Stimulated activated CD4-positive, alpha-beta T cell treated with anti-CD3 and anti-CD28 coated beads, TNF-alpha, amount 100 ng/mL, for 4 hours (primary cell): ENCODE results near the gene NLGN1.

ENCODE experiments used
- DNase-seq, 3 experiments: peaks; one replicate each; pipeline ENCODE4 v3.0.0-alpha.2; 2020; ENCODE audit warnings: low read depth in 3 of 3

The NLGN1 gene

DNA sequence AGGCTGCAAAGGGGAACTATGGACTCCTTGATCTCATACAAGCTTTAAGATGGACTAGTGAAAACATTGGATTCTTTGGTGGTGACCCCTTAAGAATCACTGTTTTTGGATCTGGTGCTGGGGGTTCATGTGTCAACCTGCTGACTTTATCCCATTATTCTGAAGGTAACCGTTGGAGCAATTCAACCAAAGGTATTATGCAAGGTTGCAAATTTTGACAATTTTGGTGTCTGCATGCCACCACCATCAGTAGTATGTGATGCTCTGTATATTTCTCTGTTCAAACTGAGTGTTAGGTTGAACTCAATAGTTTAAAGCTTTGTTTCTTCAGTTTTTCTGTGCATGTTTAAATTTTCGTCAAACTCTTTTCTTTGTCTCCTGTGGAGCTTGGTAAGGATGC is 877.8 kb downstream of the NLGN1 start:
- no peak for DNase-seq

DNA sequence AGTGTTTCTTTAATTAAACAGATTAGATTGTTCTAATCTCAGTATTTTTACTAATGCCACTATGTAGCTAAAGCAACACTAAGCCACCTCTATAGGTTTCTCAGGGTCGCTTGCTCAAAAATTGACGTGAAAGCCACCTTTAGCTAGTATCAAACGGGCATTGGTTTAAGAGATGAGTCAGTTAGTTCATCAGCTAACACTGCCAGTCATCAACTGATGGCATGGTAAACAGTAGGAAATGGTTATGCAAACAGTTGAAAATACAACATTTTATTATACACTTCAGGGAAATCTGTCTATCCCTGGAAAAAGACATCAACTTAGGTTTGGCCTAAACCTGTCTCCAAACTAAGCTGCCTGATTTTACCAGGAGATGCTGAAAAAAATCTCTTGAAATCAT is 879.3 kb downstream of the NLGN1 start:
- DNase-seq = no peak

DNA sequence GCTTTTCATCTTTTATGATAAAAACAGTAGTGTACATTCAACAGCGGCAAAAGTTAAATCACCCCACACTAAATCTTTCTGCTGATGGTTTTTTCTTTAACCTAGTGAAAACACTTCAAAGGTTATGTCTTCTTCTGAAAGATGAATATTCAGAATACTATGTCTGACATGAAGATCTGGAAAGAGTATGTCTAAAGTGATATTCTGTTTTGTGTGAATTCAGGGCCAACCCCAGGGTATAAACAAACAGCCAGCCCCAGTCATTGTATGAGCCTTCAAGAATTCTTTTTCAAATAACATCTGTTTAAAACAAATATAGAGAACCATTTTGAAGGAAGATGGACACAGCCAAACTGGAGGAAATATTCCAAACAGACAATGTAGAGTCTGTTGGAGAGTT is 880.5 kb downstream of the NLGN1 start:
- DNase-seq = no peak

DNA sequence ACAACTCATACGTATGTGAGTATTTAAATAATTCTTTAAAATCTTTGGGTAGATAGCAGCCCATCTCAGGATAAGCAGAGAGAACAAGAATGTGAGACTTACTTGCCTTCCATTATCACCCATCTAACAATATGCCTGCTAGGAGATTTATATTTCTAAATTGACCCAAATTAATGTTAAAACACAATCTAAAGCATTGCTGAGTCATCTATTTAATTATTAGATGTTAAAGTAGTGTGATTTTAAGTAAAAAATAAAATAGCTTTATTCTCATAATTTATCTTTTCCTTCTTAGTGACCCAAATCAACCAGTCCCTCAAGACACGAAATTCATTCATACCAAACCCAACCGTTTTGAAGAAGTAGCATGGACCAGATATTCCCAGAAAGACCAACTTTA is 882.6 kb downstream of the NLGN1 start:
- DNase-seq = no peak

DNA sequence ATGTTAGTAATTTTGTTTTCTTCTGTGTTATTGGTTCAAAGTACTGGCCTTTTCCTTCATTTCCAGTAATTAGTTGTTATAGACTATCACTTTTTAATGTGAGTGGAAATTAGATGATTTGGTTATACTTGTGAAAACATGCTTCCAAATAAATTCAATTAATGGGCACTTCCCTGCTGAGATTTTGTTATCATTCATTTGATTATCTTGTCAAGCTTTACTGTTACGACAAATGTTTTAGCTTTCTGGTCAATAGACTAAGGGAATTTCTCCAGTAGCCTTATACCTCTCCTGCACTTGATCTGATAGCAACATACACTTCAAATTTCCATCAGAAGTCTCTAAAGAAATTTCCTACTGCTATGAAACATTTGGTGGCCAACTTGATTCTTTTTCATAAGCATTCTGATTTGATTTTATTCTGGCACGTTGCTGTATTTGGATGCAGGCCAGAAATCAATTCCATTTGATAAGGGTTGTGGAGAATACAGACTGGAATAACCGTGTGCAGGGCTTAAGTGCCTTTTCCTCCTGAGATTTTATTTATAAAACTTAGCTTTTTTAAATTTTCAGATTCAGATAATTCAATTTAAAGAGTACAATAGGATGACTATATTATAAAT is 887.8 kb downstream of the NLGN1 start:
- no peak for DNase-seq

DNA sequence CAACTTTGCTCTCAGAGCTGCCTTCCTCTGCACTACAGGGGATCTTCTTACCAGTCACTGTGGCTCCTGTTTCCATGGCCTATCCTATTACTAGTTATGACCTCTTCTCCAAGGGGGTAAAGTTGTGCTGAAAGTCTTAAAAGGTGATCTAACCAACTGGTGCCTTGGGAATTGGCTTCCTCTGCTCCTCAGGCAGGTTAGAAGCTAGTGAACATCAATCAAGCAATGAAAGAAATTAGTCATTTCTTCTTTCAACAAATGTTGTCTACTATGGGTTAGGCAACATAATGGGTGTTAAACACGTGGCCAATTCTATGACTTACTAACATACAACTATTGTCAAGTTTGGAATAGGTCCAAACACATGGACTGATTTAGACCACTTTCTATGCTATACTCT is 890.2 kb downstream of the NLGN1 start:
- no peak for DNase-seq

DNA sequence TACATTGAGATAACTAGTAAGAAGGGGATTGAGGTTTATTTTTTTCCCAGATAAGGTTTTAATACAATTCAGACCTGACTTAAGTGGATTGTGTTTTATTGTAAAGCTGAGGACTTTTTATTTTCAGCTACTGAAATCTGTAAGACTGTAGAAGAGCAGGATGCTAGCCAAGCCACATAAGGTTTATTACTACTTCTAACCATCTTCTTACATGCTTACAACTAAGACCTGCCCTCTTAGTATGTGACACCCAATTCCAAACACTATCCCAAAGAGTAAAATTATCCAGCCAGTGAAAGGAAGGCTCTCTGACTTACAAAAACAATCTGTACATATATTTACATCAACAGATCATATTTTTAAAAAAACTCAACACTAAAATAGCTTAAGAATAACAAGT is 897.1 kb downstream of the NLGN1 start:
- no peak for DNase-seq

DNA sequence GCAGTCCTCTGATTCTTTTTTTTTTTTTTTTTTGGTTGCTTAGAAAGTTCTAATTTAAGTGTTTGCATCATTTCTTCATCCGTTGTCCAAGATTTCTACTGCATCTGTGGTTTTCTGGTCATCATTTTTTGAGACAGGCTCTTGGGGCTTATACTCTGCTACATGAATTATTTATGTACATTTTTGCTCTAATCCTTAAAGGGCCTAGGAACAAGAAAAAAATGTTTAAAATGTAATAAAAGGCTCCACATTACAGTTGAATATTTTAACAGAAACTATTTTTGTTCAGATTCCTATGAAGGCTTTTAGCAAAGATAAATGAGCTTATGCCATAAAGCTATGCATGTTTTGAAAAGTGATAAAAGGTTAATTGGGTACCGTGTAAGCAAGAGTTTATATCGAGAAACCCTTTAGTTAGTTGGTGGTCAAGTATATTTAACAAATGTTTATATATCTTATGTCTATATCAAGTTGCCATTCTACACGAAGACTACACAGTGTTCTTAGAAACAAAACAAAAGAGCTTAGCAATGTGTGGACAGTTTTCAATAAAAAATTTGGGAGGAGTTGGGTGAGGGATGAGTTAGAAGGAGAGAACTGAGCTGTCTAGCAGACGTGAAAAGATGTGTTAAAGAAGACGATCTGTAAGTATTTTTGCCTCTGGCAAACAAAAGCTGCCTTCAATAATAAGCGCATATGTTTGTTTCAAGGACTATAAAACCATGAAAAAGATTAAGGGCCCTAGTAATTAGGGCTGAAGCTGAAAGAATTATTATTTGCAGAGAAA is 898.0 kb downstream of the NLGN1 start:
- no peak for DNase-seq

DNA sequence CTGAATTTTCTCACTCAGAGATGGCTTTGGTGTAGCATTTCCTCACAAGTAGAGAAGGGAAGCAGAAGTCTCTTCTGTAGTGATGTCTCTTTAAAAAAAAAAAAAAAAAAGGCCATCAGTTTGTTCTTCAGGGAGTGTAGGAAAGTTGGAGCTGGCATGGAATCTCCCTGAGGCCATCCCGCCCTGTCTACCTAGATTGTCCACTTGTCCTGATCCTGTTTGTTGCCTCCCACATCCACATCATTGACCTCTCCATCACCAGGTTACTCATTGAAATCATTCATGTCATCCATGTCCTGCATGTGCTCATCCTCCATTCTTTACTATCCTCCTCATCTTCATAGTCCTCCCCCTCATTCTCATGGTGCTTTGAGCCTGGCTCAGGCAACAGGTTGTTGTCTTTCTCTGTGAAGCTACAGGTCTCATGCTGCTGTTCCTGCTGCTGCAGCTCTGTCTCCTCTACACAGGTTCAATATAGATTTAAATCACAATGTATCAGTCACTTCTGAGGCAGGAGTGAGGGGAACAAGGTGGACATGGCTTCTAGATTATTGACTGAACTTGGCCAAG is 905.3 kb downstream of the NLGN1 start:
- no peak for DNase-seq

DNA sequence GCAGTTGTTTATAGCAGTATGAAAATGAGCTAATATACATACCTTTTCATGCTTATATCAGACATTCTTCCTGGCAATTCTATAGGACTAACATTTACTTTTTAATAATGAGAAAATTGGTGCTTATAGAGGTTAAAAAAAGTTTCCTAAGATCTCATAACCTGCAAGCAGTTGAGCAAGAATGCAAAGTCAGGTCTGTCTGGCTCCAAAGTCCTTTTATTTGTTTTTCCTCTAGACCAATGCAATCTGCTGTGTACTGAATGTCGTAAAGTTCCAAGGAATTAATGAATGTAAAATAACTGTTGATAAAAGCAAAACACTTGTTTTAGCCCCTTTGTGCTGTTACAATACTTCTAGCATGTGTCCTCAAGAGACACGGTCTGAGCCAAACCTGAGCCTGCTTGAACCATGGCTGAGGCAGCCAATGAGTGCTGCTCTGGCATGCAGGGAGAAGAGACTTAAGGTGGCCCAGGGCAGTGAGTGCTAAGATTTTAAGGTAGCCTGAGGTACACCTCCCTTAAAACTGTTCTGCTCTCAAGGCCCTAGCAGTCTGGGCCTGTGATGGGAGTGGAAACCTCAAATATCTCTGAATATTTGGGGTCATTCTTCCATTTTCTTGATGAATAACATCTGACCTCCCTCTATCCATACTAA is 906.5 kb downstream of the NLGN1 start:
- DNase-seq = no peak

DNA sequence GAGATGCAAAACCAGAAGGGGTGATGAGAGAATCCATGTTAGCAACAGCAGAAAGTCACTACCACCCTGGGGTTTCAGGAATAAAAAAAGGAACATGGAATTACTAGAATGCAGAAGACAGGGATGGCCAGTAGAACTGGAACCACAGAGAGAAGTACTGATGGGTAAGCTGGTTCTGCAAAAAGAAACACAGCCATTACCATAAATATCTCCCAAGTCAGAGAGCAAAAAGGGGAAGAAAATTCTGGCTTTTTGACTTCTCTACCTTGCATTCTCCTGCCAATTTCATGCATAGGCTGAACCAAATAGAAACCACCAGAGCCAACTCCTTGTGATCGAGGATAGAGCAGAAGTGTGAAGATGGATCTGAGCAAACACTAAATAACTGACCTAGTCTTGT is 911.2 kb downstream of the NLGN1 start:
- DNase-seq = no peak

DNA sequence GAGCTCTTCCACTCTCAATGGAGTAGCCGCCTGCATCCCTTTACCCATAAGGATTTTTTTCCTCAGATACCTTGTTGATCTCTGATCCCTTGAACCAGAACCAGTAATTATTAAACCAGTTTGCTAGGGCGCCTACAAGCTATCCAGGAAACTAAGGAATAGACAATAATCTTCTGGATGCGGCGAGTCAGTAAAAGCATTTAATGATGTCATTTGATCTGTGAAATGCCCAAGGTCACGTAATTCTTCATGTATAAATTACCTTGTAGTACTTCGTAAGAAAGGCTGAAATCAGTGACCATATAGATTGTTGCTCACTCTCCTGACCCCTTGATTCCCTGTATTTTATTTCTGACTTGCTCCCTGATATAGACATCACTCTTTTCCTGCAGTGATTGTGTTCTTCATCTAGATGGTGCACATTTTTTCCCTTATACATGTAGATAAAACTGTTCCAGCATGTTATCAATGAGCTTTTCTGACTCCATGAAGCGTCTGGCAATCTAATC is 913.0 kb downstream of the NLGN1 start:
- DNase-seq = no peak

DNA sequence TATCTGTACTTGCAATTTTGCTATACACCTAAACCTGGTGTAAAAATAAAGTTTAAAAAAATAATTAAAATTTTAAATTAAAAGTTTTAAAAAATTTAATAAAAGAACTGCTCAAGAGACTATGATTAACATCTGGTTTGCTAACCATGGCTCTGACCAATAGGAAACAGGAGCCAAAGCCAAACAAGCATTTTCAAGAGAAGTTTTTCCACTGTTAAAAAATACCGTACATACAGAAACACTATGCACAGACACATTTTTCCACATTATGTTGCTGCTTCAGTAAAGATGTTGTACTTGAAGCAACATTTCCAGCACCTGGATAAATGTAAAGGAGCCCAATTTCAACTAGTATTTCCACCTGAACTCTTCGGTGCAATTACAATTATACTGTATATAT is 917.7 kb downstream of the NLGN1 start:
- no peak for DNase-seq

DNA sequence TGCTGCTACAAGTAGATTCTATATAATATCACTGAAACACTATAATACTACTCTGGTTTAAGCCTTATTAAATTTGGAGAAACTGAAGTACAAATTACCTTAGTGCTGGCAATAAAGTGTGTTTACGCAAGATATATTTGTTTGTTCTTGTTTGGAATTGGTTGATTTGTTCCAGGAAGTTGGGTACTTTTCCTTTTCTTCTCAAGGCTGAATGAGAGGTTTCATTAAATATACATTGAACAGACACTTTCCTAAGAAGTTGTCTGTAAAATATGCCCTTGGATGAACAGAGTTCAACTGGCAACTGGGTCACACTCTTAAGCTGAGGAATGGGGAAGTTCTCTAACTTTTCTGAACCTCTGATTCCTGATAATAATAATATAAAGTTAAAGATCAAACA is 919.5 kb downstream of the NLGN1 start:
- no peak for DNase-seq

DNA sequence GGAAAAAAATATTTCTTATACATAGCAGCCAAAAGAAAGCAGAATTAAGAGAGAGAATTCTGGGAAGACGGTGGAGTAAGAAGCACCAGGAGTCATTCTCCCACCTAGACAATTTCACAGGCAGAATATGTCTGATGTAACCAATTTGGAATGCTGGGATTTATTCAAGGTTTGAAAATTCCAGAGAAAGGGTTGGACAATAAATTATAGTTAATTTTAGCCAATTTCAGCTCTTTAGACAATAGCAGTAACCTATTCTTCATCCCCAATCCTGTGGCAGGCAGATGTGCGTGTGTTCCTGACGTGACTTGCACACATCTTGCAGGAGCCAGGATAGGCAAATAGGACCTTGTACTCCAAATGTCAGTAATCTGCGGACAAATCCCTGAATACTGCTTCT is 920.6 kb downstream of the NLGN1 start:
- DNase-seq = no peak

DNA sequence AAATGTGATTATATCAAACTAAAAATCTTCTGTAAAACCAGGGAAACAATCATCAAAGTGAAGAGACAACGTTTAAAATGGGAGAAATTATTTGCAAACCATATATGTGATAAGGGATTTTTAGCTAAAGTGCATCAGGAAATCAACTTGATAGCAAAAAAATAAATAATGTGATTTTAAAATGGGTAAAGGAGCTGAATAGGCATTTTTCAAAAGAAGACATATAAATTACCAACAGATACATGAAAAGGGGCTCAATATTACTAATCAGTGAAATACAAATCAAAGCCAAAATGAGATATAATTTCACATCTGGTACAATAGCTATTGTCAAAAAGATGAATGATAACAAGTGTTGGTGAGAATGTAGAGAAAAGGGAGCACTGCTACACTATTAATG is 924.0 kb downstream of the NLGN1 start:
- DNase-seq = no peak

DNA sequence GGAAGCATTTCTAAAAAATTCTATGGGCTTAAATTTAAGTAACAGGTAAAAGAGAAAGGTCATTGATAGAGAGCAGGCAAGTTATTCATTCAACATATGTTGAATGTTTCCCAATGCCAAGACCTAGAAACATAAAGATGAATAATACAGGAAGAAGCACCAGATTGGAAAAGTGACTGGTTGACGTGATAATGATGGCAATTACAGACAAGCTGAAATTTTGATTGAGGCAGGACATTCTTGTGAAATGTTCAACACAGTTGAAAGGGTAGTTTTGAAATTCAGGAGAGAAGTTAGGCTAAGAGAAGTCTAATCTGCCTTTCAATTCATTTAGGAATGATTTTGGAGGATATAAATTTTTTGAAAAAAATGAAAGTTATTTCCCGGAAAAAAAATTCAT is 925.2 kb downstream of the NLGN1 start:
- DNase-seq = no peak

DNA sequence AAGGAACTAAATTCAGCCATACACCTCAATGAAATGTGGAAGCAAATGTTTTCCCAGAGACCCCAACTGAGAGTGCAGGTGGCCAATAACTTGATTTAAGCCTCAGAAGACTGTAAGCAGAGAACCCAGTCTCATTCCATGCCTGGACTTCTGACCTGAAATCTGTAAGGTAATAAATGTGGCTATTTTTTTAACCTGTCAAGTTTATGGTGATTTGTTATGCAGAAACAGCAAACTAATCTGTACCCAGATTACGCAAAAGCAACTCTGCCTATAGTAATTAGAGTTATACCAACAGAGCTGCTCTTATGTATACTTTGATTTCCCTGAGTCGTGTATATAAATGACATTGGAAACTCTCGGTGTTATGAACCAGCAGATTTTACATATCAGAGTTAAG is 927.6 kb downstream of the NLGN1 start:
- DNase-seq = no peak

DNA sequence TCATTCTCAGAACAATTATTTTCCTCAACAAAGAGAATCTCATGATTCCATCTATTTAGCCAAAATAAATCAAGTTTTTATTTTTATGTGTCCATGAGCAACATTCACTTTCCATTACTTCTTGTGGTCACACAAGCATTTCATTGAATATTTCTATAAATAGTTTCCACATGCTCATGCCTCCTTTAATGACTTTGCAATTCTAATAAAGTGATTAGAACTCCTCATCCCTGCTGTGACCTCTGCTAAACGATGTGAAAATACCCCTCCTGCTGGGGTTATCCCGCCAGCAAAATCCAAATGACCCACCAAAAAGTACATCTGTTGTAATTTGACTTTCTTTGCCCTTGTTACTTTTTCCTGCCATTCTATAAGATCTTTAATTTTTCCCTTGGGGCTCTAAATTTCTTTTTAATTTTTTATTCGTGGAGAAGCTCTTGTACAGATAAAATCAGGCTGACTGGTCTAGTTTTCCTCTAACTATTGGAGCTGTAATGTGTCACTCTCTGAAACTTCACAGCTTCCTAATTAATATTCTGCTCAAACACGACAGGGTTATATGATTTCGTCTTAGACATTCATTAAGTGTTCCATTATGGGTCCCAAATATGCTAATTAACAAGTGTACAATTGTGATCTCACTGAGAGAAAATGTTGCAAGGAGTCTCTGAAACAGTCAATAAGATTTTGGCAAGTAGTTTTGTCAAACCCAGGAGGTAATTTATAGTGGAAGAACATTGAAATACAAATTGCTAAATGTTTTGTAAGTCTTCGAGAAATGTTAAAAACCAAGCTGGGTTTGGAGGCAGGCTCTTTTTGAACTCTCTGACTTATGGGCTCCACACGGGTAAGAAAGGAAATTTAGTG is 928.5 kb downstream of the NLGN1 start:
- no peak for DNase-seq

DNA sequence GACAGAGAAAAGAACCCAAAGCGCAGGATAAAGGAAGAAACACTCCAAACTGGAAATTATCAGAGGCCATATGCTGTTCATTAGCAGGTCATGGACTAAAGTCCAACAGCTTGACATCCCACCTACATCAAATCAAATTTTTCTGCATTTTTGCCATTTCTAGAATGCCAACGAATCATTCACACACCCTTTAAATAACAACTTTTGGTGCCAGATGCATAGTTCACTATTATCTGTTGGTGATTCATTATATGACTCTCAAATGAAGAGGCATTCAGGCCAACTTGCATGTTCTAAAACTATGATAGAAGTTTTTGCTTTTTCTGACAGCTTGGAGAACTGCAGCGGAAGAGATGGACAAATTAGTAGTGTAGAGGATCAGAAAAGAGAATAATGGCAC is 931.8 kb downstream of the NLGN1 start:
- no peak for DNase-seq

DNA sequence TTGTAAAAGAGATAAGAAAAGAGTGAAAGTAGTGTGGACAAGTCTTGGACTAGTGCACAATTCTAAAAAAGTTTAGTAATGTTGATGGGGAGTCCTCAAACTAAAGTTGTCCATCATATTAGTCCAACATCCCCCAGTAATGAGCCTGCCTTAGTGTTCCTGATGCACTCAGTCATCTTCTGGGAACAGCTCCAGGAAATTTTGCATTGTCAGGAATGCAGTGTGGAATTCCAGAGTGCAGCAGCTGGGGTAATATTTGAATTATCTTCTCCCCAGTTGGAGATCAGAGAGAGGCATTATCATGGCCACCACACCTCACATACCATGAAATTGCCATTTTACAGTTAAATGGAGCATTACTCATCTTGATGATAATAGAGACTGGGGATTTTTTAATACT is 932.8 kb downstream of the NLGN1 start:
- DNase-seq = no peak
